Hematopoietic multipotent progenitor cell treated with erythropoietin and hydrocortisone succinate and interleukin-3 and kit ligand, for 17 days (in vitro differentiated cells): ENCODE measurements around the gene GP5.

Experiments
- DNase-seq: peaks from one replicate; pipeline ENCODE4 v3.0.0-alpha.2; 2015; ENCODE audit warnings: low spot score

The GP5 gene

DNA sequence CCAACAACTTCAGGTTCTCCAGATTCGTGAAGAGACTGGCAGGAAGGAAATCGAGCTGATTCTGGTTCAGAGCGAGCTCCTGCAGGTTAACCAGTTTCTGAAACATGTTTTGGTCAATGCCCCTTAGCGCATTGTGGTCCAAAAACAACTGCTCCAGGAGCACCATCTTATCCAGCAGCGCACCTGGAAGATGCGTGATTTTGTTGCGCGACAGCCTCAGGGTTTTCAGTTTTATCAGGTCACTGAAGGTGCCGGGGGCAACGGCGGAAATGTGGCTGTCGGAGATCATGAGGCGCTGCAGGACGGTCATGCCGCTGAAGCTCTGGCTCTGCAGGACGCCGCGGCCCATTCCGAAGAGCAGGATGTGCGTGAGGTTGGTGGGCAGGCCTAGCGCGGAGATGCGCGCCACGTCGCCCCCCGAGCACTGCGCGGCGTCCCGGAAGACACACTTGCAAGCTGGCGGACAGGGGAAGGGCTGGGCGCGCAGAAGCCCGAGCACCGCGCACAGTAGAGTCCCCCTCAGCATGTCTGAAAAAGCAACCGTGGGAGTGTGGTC lies 1.2 kb downstream of the GP5 start:
- no peak for DNase-seq

DNA sequence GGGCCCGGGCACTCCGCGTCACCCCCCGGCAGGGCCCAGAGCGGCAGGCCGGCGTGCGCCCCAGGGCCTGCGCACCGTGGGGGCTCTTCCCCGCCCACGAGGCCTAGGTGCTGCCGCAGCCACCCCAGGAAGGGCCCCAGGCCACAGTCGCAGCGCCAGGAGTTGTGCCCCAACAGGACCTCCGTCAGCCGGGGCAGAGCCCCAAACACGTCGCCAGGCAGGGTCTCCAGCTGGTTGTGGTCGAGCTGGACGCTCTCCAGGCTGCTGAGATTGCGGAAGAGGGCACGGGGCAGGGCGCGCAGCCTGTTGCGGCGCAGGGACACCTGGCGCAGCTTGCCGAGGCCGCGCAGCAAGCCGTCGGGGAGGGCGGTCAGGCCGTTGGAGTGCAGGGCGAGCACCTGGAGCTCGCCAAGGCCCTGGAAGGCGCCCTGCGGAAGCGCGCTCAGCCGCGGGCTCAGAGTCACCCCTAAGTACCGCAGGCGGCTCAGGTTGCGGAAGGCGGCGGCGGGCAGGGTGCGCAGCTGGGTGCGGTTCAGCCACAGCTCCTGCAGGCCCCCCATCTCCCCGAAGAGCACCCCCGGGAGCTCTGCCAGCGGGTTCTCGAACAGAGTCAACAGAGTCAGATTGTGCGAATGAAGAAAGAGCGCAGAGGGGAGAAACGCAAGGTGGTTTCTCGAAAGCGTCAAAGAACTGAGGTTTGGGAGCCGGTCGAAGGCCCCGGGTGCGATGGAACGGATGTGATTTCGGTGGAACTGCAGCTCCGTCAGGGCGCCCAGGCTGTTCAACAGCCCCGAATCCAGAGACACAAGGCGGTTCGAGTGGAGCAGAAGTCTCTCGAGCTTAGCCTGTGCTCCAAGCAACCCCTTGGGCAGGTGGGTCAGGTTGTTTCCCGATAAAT lies 2.0 kb downstream of the GP5 start:
- DNase-seq, result no peak

DNA sequence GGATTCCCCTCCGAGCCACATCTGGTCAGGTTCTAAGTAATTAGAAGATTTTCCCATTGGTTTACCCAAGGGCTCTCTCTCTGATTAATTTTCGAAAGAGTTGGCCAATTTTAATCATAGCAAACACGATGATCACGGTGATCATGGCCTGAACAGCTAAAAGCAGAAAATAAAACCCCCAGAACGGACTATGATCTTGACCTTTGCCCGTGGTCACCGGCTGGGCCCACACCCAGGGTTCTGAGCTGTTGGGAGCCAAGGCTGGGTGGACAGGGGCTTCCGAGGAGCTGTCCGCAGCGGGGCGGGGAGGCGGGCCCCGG lies 2.6 kb downstream of the GP5 start:
- no peak for DNase-seq

DNA sequence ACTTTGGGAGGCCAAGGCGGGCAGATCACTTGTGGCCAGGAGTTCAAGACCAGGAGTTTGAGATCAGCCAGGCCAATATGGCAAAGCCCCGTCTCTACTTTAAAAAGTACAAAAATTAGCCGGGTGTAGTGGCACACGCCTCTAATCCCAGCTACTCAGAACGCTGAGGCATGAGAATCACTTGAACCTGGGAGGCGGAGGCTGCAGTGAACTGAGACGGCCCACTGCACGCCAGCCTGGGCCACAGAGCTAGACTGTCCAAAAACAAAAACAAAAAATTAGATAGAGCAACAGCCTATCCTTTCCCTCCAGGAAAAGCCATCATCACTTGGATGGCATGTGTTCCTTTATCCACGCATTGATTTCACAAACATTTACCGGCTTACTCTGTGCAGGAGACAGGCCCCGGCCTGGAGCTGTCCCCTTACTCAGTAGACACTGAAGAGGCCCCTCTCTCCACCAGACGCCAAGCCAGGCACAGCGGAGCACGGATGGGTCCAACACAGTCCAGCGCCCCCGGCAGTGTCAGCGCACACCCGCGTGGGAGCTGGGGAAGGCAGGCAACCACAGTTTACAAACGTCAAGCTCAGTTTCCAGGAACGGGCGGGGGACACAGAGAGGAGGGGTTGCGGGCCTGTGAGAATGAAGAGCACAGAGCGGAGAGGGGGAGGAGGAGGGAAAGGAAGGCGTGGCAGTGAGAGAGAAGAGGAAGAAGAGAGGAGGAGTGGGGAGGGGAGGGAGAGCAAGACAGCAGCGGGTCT lies 3.1 kb downstream of the GP5 start:
- no peak for DNase-seq

DNA sequence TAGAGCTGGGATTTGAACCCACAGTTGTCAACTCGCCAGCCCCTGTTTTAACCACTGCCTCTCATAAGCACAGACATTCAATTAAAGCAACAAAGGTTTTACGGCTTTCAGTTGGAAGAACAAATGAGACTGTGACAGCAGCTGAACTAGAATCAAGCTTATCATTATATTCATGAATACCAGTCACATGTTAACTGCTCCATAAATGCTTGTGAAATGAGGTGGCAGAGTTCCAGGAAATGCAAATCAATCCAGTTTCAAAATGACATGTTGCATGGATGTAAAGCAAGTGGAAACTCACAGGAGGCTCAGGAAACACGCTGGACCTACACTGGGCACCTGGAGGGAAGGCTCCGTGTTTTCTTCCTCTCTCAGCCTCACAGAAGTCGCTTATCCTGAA lies 3.9 kb downstream of the GP5 start:
- no peak for DNase-seq

DNA sequence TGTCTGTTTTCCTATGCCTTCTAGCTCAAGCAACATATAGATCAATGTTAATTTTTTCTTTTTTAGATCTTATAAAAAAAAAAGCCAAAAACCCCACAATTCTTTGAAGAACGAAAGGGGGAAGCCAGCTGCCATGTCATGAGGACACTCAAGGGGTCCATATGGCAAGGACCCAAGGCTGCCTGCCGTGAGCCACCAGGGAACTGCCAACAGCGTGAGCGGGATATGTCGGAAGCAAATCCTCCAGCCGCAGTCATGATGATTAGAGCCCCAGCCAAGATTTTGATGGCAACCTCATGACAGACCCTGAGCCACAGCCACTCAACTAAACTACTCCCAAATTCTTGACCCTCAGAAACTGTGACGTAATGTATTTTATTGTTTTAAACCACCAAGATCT lies 6.5 kb downstream of the GP5 start:
- DNase-seq, result no peak

DNA sequence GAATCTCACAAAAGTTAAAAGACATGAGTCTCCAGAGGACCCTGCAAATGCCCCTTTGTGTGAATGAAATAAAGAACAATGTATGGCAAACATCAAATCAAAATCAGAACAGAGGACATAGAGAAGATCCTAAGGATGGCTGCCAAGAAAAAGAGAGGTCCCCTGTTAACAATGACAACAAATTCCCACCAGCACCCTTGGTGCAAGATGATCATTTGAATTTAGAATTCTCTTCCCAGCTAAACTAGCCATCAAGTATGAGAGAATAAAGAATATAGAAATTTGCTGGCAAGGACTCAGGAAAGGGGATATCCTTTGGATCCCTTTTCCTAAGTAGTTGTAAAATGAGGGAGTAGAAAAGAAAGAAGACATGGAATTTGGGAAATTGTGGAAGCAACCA lies 8.2 kb downstream of the GP5 start:
- no peak for DNase-seq

DNA sequence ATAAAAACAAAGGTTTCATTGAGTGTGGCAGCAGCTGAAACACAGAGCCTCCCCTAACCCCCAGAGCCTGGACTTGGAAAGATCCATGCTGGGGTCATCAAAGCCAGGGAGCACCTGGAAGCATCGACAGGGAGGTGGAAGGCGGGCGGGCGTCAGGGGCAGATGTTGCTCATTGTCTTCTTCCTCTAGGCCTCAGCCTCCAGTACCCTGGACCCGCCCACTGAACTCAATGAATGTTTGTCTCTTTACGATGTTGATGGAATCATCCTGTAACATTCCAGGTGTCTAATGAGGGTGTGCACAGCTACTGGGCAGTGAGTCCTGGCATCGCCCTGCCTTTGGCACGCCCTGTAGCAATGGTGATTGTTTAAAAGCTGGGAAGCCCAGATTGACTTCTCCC lies 9.8 kb downstream of the GP5 start:
- no peak for DNase-seq

DNA sequence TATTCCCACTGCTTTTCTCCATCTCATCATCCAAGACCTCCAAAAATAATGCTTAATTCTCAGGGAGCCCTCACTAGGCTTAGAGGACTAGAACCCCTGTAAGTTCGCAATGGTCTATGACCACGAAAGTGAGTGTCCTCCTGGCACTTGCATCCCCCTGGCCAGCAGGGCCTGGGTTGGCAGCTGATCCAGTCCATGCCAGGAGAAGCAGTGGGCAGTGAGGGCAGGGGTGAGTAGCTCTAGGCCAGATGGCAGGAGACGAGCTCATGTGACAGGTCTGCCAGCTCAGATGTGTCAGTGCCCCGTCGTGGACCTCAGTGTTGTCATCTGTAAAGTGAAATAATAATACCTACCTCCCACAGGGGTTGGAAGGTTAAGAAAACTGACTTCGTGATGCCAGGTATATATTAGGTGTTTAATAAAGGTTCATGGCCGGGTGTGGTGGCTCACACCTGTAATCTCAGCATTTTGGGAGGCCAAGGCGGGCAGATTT lies 11.1 kb downstream of the GP5 start:
- no peak for DNase-seq

DNA sequence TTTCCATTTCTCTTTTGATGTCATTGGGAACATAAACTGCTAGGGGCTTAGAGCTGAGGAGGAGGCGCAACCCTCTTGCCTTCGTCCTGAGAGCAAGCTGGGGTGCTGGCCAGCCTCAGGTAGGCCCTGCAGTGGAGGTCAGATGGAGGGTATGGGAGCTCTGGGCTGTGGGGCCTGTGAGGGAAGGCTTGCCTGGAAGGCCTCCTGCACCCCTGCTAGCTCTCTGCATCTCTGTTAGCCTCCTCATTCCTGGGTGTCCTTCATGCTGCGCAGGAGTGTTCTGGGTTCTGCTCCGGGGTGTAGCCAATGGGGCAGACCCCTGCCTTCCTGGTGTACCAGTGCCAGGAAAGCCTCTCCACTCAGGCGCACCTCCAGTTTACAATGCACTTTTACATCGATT lies 11.8 kb downstream of the GP5 start:
- DNase-seq, result no peak

DNA sequence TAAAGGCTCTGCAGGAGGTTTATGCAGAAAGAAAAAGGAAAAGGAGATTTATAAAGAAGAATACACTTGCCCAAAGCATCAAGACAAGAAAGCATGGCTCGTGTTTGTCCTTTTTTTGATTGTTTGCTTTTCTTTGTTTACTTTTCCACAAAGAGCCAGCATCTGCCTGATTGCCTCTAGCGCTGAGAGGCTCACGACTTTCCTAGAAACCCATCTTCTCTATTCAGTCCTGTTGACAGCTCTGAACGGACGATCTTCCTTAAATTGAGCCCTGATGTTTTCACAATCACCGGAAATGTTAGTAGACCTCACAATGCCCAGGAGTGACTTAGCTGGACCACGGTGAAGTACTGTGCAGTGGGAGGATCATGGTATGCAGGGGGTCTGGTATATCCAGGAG lies 12.4 kb downstream of the GP5 start:
- DNase-seq, result no peak

DNA sequence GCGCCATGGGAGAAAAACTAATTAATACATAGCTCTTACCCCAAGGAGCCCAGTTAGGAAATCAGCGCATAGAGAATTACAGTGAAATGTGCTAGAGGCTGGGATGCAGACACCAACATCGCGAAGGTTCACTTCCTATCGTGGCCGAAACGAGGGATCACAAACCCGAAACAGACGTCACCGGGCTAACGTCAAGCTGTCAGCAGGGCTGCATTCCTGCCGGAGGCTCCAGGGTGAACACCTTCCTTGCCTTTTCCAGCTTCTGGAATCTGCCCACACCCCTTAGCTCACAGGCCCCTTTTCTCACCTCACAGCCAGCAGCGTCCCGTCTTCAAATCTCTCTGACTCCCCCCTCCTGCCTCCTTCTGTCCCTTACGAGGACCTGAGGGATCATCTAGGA lies 13.0 kb downstream of the GP5 start:
- no peak for DNase-seq

DNA sequence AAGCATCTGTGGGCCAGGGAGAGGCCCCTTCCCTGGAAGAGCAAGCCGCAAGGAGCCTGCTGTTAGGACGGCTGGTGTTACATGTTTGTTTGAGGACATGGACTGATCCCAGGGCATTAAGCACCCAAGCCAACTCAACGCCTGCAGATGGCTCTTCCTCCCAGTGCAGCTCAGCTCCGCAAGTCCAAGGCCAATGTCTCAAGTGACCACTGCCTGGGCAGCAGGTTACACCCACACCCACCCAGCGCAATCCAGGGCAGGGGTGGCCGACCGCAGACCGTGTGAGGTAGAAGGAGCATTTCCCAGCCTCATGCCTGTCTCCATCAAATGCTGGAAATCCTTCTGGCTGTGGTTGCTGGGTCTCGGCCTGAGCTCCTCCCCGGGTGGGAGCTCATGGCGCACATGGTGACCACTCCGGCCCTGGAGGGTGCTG lies 14.5 kb downstream of the GP5 start:
- DNase-seq, result no peak

DNA sequence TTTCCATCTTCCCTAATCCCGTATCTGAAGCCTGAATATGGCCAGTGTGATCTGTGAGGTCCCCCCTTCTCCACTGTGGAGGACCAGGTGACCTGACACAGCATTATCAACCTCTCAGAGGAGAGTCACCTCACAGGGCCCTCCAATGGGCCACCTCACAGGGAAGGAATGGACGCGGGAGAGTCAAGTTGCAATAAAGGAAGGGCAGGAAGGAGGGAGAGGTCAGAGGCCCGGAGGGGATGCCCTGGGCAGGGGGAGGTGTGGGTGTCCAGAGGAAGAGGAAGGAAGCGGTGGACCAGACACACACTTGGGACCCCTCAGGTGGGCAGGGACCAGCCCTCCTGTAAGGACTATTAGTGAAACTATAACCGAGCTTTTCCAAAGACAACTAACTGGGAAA lies 14.9 kb downstream of the GP5 start:
- no peak for DNase-seq

DNA sequence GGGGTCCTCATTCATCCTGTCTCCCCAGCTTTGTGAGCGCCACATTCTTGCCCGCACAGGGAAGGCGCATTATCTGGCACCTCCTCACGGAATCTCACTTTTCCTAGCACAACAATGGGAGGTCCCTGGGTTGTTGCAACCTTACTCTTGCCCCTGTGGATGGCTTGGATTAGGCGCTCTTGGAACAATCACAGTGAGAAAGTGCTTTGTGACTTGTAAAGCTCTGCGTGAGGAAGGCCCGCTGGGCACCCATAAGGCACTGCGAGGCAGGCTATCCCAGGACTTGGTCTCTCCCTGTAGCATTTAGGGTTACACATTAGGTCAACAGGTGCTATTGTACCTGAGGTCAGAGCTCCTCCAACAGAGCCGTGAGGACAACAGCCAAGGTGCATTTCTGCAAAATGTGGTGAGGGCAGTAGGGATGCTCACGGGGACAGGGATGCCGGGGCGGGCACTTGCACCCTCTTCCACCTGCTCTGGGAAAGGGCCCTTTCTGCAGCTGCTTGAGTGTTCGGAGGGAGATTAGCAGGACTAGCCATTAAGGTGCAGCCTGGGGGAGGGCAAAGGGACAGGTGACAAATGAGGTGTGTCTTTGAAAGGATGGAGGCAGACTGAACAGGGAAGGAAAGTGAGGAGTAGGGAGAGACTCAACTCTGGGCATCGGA lies 15.7 kb downstream of the GP5 start:
- DNase-seq, result no peak

DNA sequence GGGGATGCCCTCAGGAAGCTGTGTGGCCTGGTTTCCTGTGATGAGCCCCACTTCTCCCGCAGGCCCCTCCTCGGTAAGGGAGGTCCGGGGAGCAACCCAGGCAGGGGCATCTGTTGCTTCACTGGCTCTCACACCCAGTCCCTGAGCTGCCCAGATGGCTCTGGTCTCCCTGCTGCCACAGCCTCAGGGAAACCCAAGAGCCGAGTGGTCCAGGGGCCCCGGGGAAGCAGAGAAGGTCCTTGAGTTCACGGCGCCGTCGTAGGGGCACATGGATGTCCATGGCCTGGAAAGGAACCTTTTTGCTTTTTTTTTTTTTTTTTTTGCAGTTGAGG lies 16.2 kb downstream of the GP5 start:
- no peak for DNase-seq

DNA sequence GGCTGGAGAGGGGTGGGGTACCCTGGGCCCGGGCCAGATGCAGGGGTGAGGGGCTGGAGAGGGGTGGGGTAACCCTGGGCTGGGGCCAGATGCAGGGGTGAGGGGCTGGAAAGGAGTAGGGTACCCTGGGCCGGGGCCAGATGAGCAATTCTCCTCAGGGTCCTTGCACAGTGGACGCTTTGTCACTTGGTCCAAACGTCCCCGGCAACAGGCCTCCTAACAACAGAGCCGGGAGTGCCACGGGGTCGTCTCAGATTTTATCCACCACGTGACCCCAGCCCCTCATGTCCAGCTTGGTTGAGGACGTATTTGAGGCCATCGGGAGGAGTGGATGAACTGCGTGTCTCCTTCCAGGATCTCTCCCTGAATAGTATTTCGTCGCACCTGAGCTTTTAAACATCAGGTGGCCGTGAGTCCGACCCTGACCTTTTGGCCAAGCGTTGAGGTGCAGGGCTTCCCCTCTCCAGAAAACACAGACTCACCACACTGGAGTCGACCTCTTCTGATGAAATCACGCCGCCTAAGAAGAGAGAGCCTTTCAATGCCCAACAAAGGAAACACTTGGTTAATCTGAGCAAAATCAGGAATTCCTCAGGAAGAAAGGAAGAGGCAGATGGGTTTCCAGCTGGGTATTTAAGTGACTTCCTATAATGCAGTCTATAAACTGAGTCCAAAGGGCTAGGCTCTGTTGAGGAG lies 16.7 kb downstream of the GP5 start:
- no peak for DNase-seq

DNA sequence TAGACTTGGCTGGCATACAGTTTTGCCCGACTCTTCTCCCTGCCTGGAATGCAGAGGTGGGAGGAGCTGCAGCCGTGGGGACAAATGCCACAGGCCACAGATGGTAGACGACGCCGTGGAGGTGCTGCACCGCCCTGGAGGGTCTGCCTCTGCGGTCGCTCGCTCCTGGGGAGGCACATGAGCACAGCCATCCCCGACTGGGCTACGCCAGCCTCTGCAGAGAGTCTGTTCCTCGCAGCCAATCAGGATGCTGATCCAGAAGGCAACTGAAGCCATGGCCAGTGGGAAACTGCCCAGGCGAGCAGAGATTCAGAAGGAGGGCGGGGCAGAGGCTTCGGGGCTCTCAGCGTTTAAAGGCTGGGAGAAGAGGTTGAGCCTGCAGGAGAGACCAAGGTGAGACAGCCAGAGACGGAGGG lies 17.6 kb downstream of the GP5 start:
- no peak for DNase-seq

DNA sequence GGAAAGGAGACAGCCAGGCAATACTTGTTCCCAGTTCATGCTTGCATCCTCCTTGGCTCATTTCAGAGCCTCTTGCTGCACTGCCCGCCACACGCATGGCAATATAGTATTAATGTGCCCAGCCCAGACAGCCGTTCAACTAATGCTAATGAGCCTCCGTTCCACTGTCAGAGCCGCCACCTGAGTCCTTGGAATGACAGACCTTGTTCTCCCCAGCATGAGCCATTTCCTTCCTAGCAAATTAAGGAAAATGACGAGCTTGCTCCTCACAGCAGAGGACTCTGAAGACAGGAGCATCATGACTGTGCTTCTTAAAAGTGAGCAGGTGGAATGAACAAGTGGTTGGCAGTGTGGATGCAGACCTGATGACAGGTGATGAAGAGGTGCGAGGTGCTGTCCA lies 18.7 kb downstream of the GP5 start:
- no peak for DNase-seq

DNA sequence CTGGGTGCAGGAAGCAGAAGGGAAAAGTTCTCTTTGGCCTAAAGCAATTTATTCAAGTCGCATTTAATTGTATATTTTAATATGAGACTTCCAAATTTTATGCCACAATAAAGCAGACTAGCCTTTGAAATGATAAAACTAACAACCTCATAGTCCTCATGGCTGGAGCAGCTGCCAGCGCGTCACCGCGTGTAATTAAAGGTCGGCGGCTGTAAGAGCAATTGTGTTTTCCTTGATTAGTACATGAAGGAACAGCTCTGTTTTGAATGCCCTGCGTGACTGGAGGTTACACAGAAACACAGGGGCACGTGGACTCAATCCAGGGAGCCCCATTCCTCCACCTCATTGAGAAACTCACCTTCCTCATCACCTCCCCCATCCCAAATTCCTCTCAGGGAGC lies 19.4 kb downstream of the GP5 start:
- DNase-seq, result no peak

DNA sequence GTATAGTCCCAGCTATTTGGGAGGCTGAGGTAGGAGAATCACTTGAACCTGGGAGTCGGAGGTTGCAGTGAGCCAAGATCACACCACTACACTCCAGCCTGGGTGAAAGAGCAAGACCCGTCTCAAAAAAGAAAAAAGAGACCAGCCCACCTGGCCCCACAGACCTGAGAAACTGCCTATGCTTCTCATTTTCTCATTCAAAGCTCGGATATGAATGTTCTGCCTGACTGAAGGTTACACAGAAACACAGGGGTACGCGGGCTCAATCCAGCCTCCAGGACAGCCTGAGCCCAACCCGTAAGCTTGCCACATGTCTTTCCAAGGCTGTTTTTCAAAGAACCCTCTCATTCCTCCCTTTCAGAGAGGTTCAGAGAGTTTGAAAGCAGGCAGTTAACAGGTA lies 19.8 kb downstream of the GP5 start:
- DNase-seq, result no peak

DNA sequence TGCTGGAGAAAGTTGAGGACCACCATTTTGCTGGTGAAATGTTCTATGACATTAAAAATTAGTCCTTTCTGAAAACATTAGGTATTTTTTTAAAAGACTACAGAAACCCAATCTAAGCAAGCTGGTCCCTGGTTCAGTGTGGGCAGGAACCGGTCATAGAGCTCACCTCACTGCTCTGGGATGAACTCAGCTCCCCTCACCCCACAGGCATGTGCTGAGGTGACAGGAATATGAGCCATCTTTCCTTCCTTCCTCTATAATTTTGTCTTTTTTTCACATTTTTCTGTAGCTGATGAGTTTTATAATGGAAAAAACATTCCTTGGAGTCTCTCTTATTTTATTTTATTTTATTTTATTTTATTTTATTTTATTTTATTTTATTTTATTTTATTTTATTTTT lies 21.4 kb downstream of the GP5 start:
- DNase-seq, result no peak
